GM18951 (cell line): ENCODE data around the gene CPLX1.

ENCODE experiments used
- POLR2A ChIP-seq: IDR thresholded peaks from 4 replicates; pipeline ENCODE4 v1.6.1; 2011; ENCODE audit warnings: mild to moderate bottlenecking; ENCODE audit not compliant: insufficient read length, insufficient read depth; ENCODE audit errors: extremely low read depth
- in situ Hi-C: fragments of 300-500 bp; cut with MboI; formaldehyde crosslinking; loops from one replicate; pipeline ENCODE4 v1.12.0; 2022; ENCODE audit warnings: low sequenced_read_pairs, mixed read lengths, inconsistent platforms; ENCODE audit not compliant: unreplicated experiment

The CPLX1 gene

GRCh38 chr4:825971-826330, at the start of gene CPLX1:
TSS of gene CPLX1 (minus strand) at chr4:826129. CDS start at chr4:824522, 1,607 bp downstream.
- in situ Hi-C loops, result no loop called here
- no peak for TF ChIP-seq POLR2A

GRCh38 chr4:874971-875817, 49.3 kb upstream of the CPLX1 start:
- no peak for TF ChIP-seq POLR2A
- in situ Hi-C loops, result no loop called here

- in situ Hi-C loops, result no loop called here
- no peak for TF ChIP-seq POLR2A
Measured at GRCh38 chr4:874056-874455, 48.1 kb upstream of the CPLX1 start.

- in situ Hi-C loops, result no loop called here
- TF ChIP-seq POLR2A, result no peak
Measured at GRCh38 chr4:872241-872981, 46.5 kb upstream of the CPLX1 start.

- TF ChIP-seq POLR2A, result no peak
- in situ Hi-C loops, result no loop called here
Measured at GRCh38 chr4:871484-871883, 45.6 kb upstream of the CPLX1 start.

- in situ Hi-C loops, result no loop called here
- TF ChIP-seq POLR2A, result no peak
Measured at GRCh38 chr4:870951-871350, 45.0 kb upstream of the CPLX1 start.

GRCh38 chr4:869776-870175, 43.8 kb upstream of the CPLX1 start:
- TF ChIP-seq POLR2A, result no peak
- in situ Hi-C loops, result no loop called here

GRCh38 chr4:868421-868820, 42.5 kb upstream of the CPLX1 start:
- TF ChIP-seq POLR2A, result no peak
- in situ Hi-C loops, result no loop called here

GRCh38 chr4:867526-868250, 41.8 kb upstream of the CPLX1 start:
- in situ Hi-C loops, result no loop called here
- TF ChIP-seq POLR2A, result no peak

- no peak for TF ChIP-seq POLR2A
- in situ Hi-C loops, result no loop called here
Measured at GRCh38 chr4:866761-867390, 40.9 kb upstream of the CPLX1 start.

- in situ Hi-C loops, result no loop called here
- no peak for TF ChIP-seq POLR2A
Measured at GRCh38 chr4:866068-866760, 40.3 kb upstream of the CPLX1 start.

GRCh38 chr4:865572-865971, 39.6 kb upstream of the CPLX1 start:
- TF ChIP-seq POLR2A, result no peak

GRCh38 chr4:865121-865465, 39.2 kb upstream of the CPLX1 start:
- in situ Hi-C loops, result no loop called here
- TF ChIP-seq POLR2A, result no peak

More at GRCh38 chr4:865572-865971, 39.6 kb upstream of the CPLX1 start:
- in situ Hi-C loops, result no loop called here
